DMS114 treated with DMSO at 0.1 percent for 48 hours (cell line): ENCODE data around the gene SLC7A9.

ENCODE experiments used
- DNase-seq: peaks from one replicate; lab custom pipeline; 2025; ENCODE audit not compliant: unreplicated experiment; lab: John Stamatoyannopoulos, UW

SLC7A9 gene

GRCh38 chr19:32869369-32869965 is at the start of gene SLC7A9:
Gene SLC7A9 (minus strand): TSS chr19:32869767. CDS start chr19:32868534, 1,233 bp downstream.
- DNase-seq = no peak

- no peak for DNase-seq
Measured at GRCh38 chr19:32919365-32919764, 49.8 kb upstream of the SLC7A9 start.

GRCh38 chr19:32917616-32917996 is 48.0 kb upstream of the SLC7A9 start:
- no peak for DNase-seq

GRCh38 chr19:32916969-32917615 is 47.5 kb upstream of the SLC7A9 start:
- no peak for DNase-seq

GRCh38 chr19:32914879-32915660 is 45.5 kb upstream of the SLC7A9 start:
- DNase-seq = no peak

- no peak for DNase-seq
Measured at GRCh38 chr19:32911467-32911866, 41.9 kb upstream of the SLC7A9 start.

GRCh38 chr19:32910874-32911273 is 41.3 kb upstream of the SLC7A9 start:
- DNase-seq = no peak

GRCh38 chr19:32910094-32910493 is 40.5 kb upstream of the SLC7A9 start:
- DNase-seq = no peak

- DNase-seq = no peak
Measured at GRCh38 chr19:32909257-32909656, 39.7 kb upstream of the SLC7A9 start.

- DNase-seq = no peak
Measured at GRCh38 chr19:32908641-32909190, 39.1 kb upstream of the SLC7A9 start.

GRCh38 chr19:32902448-32902847 is 32.9 kb upstream of the SLC7A9 start:
- DNase-seq = no peak

- DNase-seq = no peak
Measured at GRCh38 chr19:32901504-32902161, 32.1 kb upstream of the SLC7A9 start.

- DNase-seq = no peak
Measured at GRCh38 chr19:32896516-32897214, 27.1 kb upstream of the SLC7A9 start.

- no peak for DNase-seq
Measured at GRCh38 chr19:32895384-32895783, 25.8 kb upstream of the SLC7A9 start.

GRCh38 chr19:32891609-32892008 is 22.0 kb upstream of the SLC7A9 start:
- no peak for DNase-seq

- DNase-seq = no peak
Measured at GRCh38 chr19:32890841-32891240, 21.3 kb upstream of the SLC7A9 start.

- DNase-seq = no peak
Measured at GRCh38 chr19:32890326-32890725, 20.8 kb upstream of the SLC7A9 start.

- no peak for DNase-seq
Measured at GRCh38 chr19:32889137-32889934, 19.8 kb upstream of the SLC7A9 start.

- DNase-seq = no peak
Measured at GRCh38 chr19:32887572-32888215, 18.1 kb upstream of the SLC7A9 start.
